SU-DHL-6 (cell line): ENCODE data around the gene TMC4.

Experiments
- EZH2phosphoT487 ChIP-seq: fragments of 200-600 bp; sonication (generic), shearing (Covaris generic); conservative IDR thresholded peaks from 2 replicates; pipeline ENCODE4 v1.6.1; 2018; ENCODE audit warnings: mild to moderate bottlenecking, antibody characterized with exemption, low read length, moderate library complexity, mixed read lengths
- TF ChIP-seq, protein P1 (sequence below): fragments of 200-600 bp; sonication (generic); IDR thresholded peaks from one replicate; pipeline ENCODE4 v1.5.1; 2017; ENCODE audit warnings: antibody characterized with exemption, mild to moderate bottlenecking, low read length, moderate library complexity; ENCODE audit not compliant: insufficient read depth, poor library complexity, severe bottlenecking

DNA sequence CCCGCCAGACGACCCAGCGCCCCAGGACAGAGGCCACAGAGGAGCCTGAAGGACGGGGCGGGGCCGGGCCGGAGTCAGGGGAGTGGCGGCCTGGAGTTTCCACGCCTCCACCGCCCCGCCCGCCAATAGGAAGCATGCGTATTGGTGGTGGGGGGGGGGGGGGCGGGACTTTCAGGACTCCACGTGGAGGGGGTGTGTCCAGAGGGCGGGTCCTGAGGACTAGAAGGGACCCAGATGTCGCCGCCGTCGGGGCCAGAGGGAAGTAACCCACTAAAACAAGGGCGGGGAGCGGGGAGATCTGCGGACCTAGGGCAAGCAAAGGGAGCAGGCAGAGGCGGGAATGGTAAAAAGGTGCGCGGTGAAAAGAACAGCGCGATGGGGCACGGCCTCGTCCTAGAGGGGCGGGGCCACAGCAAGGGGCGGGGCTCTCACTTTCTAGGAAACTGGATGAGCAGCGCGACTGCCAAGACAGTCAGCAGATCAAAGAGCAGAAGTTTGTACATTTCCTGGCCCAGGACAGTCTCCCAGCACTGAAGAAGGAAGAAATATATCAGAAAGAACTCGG is 10.6 kb downstream of the TMC4 start:
- TF ChIP-seq, protein P1, sequence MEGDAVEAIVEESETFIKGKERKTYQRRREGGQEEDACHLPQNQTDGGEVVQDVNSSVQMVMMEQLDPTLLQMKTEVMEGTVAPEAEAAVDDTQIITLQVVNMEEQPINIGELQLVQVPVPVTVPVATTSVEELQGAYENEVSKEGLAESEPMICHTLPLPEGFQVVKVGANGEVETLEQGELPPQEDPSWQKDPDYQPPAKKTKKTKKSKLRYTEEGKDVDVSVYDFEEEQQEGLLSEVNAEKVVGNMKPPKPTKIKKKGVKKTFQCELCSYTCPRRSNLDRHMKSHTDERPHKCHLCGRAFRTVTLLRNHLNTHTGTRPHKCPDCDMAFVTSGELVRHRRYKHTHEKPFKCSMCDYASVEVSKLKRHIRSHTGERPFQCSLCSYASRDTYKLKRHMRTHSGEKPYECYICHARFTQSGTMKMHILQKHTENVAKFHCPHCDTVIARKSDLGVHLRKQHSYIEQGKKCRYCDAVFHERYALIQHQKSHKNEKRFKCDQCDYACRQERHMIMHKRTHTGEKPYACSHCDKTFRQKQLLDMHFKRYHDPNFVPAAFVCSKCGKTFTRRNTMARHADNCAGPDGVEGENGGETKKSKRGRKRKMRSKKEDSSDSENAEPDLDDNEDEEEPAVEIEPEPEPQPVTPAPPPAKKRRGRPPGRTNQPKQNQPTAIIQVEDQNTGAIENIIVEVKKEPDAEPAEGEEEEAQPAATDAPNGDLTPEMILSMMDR, result no peak
- TF ChIP-seq EZH2phosphoT487, result no peak
